Adrenal gland (tissue), 12 donors: Measurements from ENCODE around the gene KIAA1958. TPM values are rescaled to one million over a fixed set of nuclear protein-coding genes. Genes with fewer than 3 reads are reported as not detected.

Experiments used
- DNase-seq, 7 donors: peaks; one replicate each; pipeline ENCODE4 v3.0.0-alpha.2; 2019 to 2020
- H3K27ac ChIP-seq, 5 donors: fragments of 200-600 bp; sonication (generic) in 4 of 5; 1 replicate in 3 of 5; 2 replicates in 2 of 5; pipeline versions ENCODE4 v1.5.1 to v1.8.0; 2016 to 2020; ENCODE audit warnings: mild to moderate bottlenecking in 1 of 5
- H3K27me3 ChIP-seq: fragments of 200-600 bp; 2 replicates; pipeline ENCODE4 v1.8.0; 2021
- H3K36me3 ChIP-seq, 2 donors: fragments of 200-600 bp; replicated peaks in 1 of 2; 1 replicate in 1 of 2; 2 replicates in 1 of 2; pipeline versions ENCODE4 v1.5.1 to v1.8.0; 2018 to 2022
- H3K4me1 ChIP-seq, 2 donors: fragments of 200-600 bp; replicated peaks in 1 of 2; 1 replicate in 1 of 2; 2 replicates in 1 of 2; pipeline versions ENCODE4 v1.5.1 to v1.8.0; 2018 to 2021
- H3K4me3 ChIP-seq, 4 donors: fragments of 200-600 bp; sonication (generic) in 3 of 4; one replicate each; pipeline ENCODE4 v1.5.1; 2016 to 2018
- H3K9me3 ChIP-seq, 3 donors: fragments of 200-600 bp; sonication (generic) in 1 of 3; replicated peaks in 1 of 3; 1 replicate in 2 of 3; 2 replicates in 1 of 3; pipeline versions ENCODE4 v1.5.1 to v1.8.0; 2016 to 2021
- POLR2A ChIP-seq, 2 donors: fragments of 450-650 bp; IDR thresholded peaks; one replicate each; pipeline ENCODE4 v1.6.1; 2017; ENCODE audit warnings: antibody characterized with exemption in 2 of 2, mild to moderate bottlenecking in 2 of 2, moderate library complexity in 1 of 2
- WGBS, 4 donors: extraction: QIAGEN DNeasy Blood & Tissue Kit in 2 of 4; methylation state at CpG; one replicate each; pipeline versions ENCODE4 v1.1.5 to v1.1.7; 2013 to 2017; 5-methylcytosine and 5-hydroxymethylcytosine counted together
- intact Hi-C, 2 donors: fragments of 100-400 bp; cut with DNase I; formaldehyde crosslinking; loops; one replicate each; pipeline versions ENCODE4 v1.14.1 to v1.15.0; 2022 to 2023
- polyA plus RNA-seq, 3 donors: library from polyadenylated mRNA; stranded (reverse); fragments of 200-250 nt in 2 of 3; fragments of 350-450 nt in 1 of 3; fragmentation: Illumina TruSeq in 1 of 3; extraction: RNeasy Lipid Tissue Mini Kit (QIAGEN cat#74804) in 1 of 3; gene quantifications; one replicate each; pipeline ENCODE4 v1.2.3, GENCODE V29; 2013 to 2014
- total RNA-seq, 9 donors: library from RNA; depleted of rRNA in 4 of 9; stranded (reverse); fragments of >200 nt in 4 of 9; fragments of 120-200 nt in 1 of 9; fragmentation: NEBNext Ultra II Directional in 1 of 9; extraction: Animal tissue kit (Norgen Biotek cat#: 25700) in 1 of 9; gene quantifications; one replicate each; pipeline versions ENCODE4 v1.1.0 to v1.2.4, GENCODE V29; 2013 to 2023
- TF ChIP-seq, protein P1 (sequence below), 6 experiments: fragments of 450-650 bp in 4 of 6; fragments of 200-600 bp in 2 of 6; sonication (generic) in 1 of 6; IDR thresholded peaks; 1 replicate in 5 of 6; 2 replicates in 1 of 6; pipeline versions ENCODE4 v1.5.1 to v1.8.0; 2016 to 2021; ENCODE audit warnings: antibody characterized with exemption in 6 of 6, mild to moderate bottlenecking in 2 of 6, moderate library complexity in 1 of 6
- donor health status: healthy with polysubstance abuse.
- donor health status: Bipolar disorder and iron deficiency.
- donor health status: DM: yes; HTN: yes; CAD: no.
- donor health status: DM: no; HTN: no; CAD: no.
- donor health status: DM: no; HTN: no; CAD: no.
- donor health status: DM: yes; HTN: yes; CAD: no.

KIAA1958 gene
- total and polyA plus RNA-seq, 12 donors, result 3.5 to 67.2 (median 30.0) TPM

GRCh38 chr9:112439825-112440224, 46.8 kb upstream of the KIAA1958 start:
- Histone ChIP-seq H3K27ac (no peak overlapping the region), H3K9me3 (no peaks in the 10 kb centered on the region), H3K27me3 (no peaks in the 10 kb centered on the region), H3K4me3 (no peak overlapping the region), H3K36me3 (peaks cover 0 to 4% of the 10 kb centered on the region in 2 donors), H3K4me1 (no peaks in the 10 kb centered on the region)
- intact Hi-C loops, result no loop called here
- no peak for DNase-seq
- TF ChIP-seq POLR2A (IDR thresholded peaks at IDR 0.05), result no peak
- TF ChIP-seq, protein P1, sequence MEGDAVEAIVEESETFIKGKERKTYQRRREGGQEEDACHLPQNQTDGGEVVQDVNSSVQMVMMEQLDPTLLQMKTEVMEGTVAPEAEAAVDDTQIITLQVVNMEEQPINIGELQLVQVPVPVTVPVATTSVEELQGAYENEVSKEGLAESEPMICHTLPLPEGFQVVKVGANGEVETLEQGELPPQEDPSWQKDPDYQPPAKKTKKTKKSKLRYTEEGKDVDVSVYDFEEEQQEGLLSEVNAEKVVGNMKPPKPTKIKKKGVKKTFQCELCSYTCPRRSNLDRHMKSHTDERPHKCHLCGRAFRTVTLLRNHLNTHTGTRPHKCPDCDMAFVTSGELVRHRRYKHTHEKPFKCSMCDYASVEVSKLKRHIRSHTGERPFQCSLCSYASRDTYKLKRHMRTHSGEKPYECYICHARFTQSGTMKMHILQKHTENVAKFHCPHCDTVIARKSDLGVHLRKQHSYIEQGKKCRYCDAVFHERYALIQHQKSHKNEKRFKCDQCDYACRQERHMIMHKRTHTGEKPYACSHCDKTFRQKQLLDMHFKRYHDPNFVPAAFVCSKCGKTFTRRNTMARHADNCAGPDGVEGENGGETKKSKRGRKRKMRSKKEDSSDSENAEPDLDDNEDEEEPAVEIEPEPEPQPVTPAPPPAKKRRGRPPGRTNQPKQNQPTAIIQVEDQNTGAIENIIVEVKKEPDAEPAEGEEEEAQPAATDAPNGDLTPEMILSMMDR (IDR thresholded peaks at IDR 0.05), result no peak
- WGBS, 4 donors, result 91 to 100% (median 98%) methylated on average over 2 of the region's 2 CpGs

DNA sequence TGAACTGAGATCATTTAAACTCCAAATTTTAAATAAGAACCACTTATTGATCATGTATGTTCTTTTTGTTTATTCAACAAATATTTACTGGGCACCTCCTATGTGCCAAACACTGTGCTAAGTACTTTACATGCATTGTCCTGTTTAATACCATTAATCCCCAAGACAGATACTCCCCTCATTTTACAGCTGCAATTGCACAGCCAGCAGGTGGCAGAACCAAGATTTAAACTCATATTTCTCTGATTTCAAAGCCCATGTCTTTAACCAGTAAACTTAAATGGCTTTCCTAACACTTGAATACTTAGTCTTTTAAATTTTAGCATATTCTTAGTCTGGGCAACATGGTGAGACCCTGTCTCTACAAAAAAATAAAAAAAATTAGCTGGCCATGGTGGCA, 43.4 kb upstream of the KIAA1958 start:
- H3K4me1 ChIP-seq, result no peaks in the 10 kb centered on the region
- peak in 2 of 7 donors; percentile 13 to 32 for DNase-seq
- intact Hi-C loops, result no loop called here
- H3K4me3 ChIP-seq, result no peak overlapping the region
- H3K27me3 ChIP-seq, result no peaks in the 10 kb centered on the region
- H3K9me3 ChIP-seq, result no peaks in the 10 kb centered on the region
- H3K36me3 ChIP-seq, result peaks cover 0 to 4% of the 10 kb centered on the region in 2 donors
- TF ChIP-seq POLR2A (IDR thresholded peaks at IDR 0.05), result no peak
- TF ChIP-seq, protein P1 (IDR thresholded peaks at IDR 0.05), result peak; percentile 29 to 53 (median 42)
- no peak overlapping the region for H3K27ac ChIP-seq

- Histone ChIP-seq H3K4me1 (no peaks in the 10 kb centered on the region), H3K27ac (no peak overlapping the region), H3K9me3 (no peaks in the 10 kb centered on the region), H3K36me3 (no peaks in the 10 kb centered on the region), H3K4me3 (no peak overlapping the region), H3K27me3 (no peaks in the 10 kb centered on the region)
- no peak for DNase-seq
- TF ChIP-seq POLR2A (IDR thresholded peaks at IDR 0.05), result no peak
- TF ChIP-seq, protein P1 (IDR thresholded peaks at IDR 0.05), result no peak
- intact Hi-C loops, result no loop called here
- 76 to 93% (median 86%) methylated on average over 1 of the region's 1 CpG for WGBS, 4 donors
Measured at GRCh38 chr9:112443636-112444035, 43.0 kb upstream of the KIAA1958 start.

- no peak for TF ChIP-seq POLR2A (IDR thresholded peaks at IDR 0.05)
- TF ChIP-seq, protein P1 (IDR thresholded peaks at IDR 0.05), result no peak
- no peaks in the 10 kb centered on the region for H3K9me3 ChIP-seq
- no peaks in the 10 kb centered on the region for H3K36me3 ChIP-seq
- no peak for DNase-seq
- no peaks in the 10 kb centered on the region for H3K27me3 ChIP-seq
- no peaks in the 10 kb centered on the region for H3K4me1 ChIP-seq
- WGBS, 4 donors, result 33 to 78% (median 40%) methylated on average over 1 of the region's 1 CpG
- no peak overlapping the region for H3K27ac ChIP-seq
- no peak overlapping the region for H3K4me3 ChIP-seq
- intact Hi-C loops, result no loop called here
Measured at GRCh38 chr9:112445196-112445595, 41.4 kb upstream of the KIAA1958 start.
